Stimulated activated CD8-positive, alpha-beta memory T cell treated with anti-CD3 and anti-CD28 coated beads, Interleukin-4, amount 100 ng/mL, for 48 hours (primary cell): ENCODE measurements around the gene CUEDC1.
"Not testable (repeated sequence)": the region's sequence is repeated elsewhere in the genome, so short reads cannot be mapped to it uniquely, and the experiment has no call there.

Experiments used
- DNase-seq: peaks from one replicate; pipeline ENCODE4 v3.0.0-alpha.2; 2020

Gene CUEDC1

GRCh38 chr17:57984936-57985674 lies 29.9 kb upstream of the CUEDC1 start:
- DNase-seq, result no peak

GRCh38 chr17:57984261-57984890 lies 29.2 kb upstream of the CUEDC1 start:
- DNase-seq, result no peak

- DNase-seq, result no peak
Measured at GRCh38 chr17:57983446-57983845, 28.2 kb upstream of the CUEDC1 start.

DNA sequence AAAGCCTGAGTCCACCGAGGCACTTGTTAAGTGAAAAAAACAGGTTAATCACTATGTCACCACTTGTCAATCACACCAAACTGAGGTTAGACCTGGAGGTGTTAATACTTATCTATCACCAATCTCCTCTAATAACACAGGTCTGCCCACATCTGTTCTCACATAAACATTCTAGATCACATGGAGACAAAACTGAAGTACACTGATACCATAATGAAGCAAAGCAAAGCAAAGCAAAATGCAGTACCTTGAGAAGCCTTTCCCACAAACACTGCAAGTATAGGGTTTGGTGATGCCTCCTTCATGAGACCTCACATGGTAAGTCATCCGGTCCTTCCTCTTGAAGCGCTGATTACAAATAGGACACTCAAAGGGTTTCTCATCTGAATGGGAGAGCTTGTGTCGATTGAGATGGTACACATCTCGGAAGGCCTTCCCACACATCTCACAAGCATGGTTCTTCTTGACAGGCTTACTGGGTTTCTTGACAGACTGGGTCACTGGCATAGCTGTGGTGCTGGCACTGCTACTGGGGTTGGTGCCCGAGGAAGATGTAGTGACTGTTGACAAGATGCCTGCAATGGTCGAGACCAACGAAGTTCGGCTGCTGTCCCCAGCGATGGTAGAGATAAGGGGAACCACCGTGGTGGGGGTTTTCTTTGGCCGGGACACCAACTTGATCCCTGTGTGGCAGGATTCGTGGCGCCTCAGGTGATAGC lies 27.4 kb upstream of the CUEDC1 start:
- no peak for DNase-seq

GRCh38 chr17:57980522-57980921 lies 25.3 kb upstream of the CUEDC1 start:
- no peak for DNase-seq

GRCh38 chr17:57979076-57979475 lies 23.9 kb upstream of the CUEDC1 start:
- DNase-seq, result no peak

DNA sequence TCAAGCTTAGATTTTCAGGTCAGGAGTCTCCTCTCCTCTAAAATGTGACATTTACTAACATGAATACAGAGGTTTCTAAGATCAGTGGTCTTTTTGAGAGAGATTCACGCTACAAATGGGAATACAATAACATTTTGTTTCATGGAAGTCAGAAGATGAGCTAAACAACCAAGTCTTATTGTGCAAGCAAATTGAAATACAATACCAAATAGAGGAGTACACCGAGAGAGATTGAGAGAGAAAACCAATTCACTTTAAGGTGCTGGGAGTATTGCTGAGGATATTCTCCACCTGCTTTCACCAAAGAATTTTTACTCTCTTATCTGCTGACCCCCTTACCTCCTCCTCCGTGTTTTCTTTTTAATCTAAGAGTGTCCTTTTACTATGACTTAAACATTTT lies 21.4 kb upstream of the CUEDC1 start:
- DNase-seq, result no peak

DNA sequence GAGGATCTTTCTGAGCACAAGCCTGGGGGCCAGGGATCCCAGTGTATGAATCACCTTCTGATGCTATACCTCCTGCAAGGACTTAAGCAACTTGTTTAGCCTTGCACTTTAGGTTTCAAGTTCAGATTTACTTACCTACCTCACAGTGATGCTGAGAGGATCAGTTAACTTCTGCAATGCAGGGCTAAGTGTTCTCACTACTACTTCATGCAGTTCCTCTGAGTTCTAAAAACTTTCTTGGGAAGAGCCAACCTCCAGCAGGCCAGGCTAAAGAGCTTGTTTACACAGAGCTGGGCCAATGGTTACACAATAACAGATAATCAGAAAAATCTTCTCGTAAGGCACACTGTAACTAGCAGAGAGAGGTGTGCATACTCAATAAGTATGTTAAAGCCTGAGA lies 19.8 kb upstream of the CUEDC1 start:
- no peak for DNase-seq

DNA sequence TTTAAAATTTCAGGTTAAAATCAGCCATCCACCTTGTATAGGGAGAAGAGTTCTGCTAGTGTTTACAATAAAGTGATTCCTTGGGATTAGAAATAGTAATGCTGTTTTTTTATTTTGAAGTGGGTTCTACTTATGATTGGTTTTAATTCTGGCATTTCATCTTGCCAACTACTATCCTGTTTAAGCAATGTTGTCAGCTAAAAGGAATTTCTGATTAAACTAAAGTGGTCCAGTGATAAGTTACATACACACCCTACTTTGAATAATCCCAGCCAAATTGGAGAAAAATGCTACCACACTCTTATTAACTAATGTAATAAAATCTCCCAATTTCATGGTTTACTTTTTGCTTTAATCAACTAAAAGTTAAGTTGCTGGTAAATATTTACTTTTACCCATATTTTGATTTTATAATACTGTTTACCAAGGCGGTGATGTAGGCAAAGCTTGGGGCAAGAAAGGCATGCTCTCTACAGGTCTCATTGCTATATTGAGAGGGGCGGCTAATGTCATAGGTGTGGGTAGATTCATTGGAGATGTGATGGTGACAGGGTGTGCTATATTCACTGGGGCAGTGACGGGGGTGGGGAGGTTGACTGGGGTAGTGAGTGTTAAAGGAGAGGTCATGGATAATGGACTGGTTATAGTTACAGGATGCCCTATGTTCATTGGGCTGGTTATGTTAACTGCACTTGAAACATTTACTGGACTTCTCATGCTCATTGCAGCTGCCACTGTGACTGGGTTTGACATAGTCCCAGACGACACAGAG lies 19.0 kb upstream of the CUEDC1 start:
- DNase-seq, result not testable (repeated sequence)

DNA sequence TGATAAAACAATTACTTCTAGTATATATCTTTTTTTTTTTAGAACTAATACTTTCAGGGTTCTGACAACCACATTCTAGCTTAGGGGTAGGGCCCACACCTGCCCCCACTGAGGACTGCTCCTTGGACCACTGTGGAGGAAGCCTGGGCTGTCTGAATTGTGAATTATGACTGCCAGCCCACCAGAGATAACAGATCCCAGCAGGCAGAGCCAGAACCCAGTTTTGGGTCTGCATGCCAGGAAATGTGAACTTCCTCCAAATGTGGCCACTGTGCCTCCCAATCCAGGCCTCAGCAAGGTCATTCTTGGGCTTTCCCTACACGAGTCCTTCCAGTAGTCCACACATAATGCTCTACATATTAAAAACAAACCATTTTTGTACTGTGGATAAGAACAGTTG lies 16.9 kb upstream of the CUEDC1 start:
- DNase-seq, result no peak

DNA sequence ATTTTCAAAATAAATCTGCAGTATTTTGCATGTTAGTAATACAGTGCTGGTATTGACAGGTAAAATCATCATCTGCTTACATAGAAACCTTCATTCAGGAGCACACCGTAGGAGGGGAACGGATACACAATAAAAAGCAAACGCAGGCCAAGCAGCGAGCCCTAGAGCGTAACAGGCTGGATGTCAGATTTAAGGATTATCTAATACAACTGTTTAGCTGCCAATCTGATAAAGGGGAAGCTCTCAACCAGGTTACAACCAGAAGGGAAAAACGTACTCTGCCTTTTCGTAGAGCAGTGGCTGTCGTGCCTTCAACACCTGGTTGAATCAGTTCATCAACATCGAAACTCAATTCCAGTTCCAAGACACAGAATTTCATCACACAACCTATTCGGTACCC lies 16.4 kb upstream of the CUEDC1 start:
- no peak for DNase-seq

GRCh38 chr17:57970710-57971109 lies 15.5 kb upstream of the CUEDC1 start:
- DNase-seq, result peak; percentile 9

- DNase-seq, result no peak
Measured at GRCh38 chr17:57968456-57968855, 13.2 kb upstream of the CUEDC1 start.

- DNase-seq, result no peak
Measured at GRCh38 chr17:57966875-57967274, 11.7 kb upstream of the CUEDC1 start.

- DNase-seq, result no peak
Measured at GRCh38 chr17:57966246-57966645, 11.0 kb upstream of the CUEDC1 start.

- peak; percentile 19 for DNase-seq
Measured at GRCh38 chr17:57965521-57966160, 10.4 kb upstream of the CUEDC1 start.

GRCh38 chr17:57963149-57963511 lies 7.9 kb upstream of the CUEDC1 start:
- DNase-seq, result no peak

- no peak for DNase-seq
Measured at GRCh38 chr17:57962279-57963148, 7.3 kb upstream of the CUEDC1 start.

DNA sequence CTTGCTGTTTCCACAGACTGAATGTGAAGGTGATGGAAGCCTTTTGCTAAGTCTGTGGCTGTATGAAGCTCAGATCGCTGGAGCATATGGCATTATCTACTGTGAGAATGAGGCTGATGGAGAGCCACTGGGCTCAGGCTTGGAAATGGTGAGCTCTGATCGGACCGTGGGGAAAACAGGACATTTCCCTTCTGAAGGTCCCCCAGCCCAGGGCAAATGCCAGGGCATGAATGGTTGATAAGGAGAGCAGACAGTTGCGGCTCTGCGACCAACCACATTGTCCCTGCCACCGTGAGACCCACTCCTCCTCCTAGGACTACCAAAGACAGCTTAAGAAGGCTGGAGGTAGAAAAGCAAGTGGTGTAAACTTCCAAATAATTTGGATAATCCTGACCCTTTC lies 4.7 kb upstream of the CUEDC1 start:
- DNase-seq, result peak; percentile 13

DNA sequence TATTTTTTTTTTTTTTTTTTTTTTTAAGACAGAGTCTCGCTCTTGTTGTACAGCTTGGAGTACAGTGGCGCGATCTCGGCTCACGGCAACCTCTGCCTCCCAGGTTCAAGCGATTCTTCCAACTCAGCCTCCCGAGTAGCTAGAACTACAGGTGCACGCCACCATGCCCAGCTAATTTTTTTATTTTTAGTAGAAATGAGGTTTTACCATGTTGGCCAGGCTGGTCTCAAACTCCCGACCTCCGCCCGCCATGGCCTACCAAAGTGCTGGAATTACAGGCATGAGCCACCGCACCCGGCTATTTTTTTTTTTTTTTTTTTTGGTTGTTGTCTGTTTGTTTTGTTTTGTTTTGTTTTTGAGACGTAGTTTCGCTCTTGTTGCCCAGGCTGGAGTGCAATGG lies 3.2 kb upstream of the CUEDC1 start:
- not testable (repeated sequence) for DNase-seq

GRCh38 chr17:57957886-57958285 lies 2.7 kb upstream of the CUEDC1 start:
- DNase-seq, result no peak
